ENCODE data around the gene EZR. TPM values are rescaled to one million over a fixed set of nuclear protein-coding genes. Genes with fewer than 3 reads are reported as not detected.

Gene EZR
- total and polyA plus RNA-seq, 2 of the 8 experiments (the other 6 are each of a cell fraction or from before 2014, with no cell fraction given) = 122 to 286 TPM

DNA sequence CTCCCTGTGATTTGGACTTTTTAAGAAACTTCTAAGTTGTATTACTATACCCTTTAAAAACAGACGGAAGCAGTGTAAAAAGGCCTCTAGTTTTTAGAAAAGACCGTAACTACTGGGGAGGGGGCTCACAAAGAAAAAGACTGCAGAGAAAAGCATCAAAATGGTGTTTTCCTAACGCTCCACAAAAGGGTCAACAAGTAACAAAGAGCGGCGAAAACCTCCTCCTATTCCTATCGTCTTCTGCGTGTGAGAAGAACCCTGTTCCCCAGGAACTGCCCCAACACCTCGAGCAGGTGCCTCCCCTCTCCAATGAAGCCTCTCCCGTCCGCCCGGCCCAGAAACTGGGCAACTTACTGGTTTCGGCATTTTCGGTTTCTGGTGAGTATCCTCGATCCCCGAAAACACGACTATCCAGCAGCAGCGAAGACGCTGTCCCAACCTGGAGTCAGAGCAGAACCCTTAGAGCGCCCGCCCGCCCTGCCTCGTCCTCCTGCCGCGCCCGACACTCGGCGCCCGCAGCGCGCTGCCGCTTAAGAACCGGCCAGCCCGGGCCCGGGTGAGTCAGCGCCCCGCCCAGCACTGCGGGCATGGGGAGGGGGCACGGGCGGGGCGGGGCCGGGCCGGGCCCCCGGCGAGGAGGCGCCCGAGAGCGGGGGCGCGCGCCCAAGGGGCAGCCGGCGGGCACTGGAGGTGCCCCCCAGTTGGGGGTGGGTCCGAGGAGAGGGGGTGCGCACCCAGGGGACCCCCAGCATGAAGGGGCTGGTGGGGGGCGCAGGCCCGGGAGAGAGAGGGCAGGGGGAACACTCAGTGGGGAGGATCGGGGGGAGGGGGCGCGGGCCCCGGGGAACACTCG, 1.2 kb downstream of the EZR start (continued):
- TF ChIP-seq KDM5A (IDR thresholded peaks at IDR 0.05; ENCODE audit: low read length) = no peak
- peak in 1 of 2 experiments; percentile 26; a peak in 1 of 4 replicates for TF ChIP-seq RAD21 (IDR thresholded peaks at IDR 0.05 in 1 of 2, conservative IDR thresholded peaks at IDR 0.05 in 1 of 2; ENCODE audit: low read depth in 2 of 2, low read length in 2 of 2)
- no peak for TF ChIP-seq RBBP5 (IDR thresholded peaks at IDR 0.05; ENCODE audit: borderline replicate concordance, low read depth, low read length)
- TF ChIP-seq BCL11A (IDR thresholded peaks at IDR 0.05; ENCODE audit: low read depth in 2 of 2, low read length in 2 of 2) = no peak
- peak; percentile 63 for TF ChIP-seq NANOG (IDR thresholded peaks at IDR 0.05; ENCODE audit: insufficient read depth, low read depth, low read length, poor library complexity, severe bottlenecking)
- TF ChIP-seq TAF1 (IDR thresholded peaks at IDR 0.05; ENCODE audit: low read depth, low read length) = peak; percentile 83
- no peak for TF ChIP-seq BACH1 (IDR thresholded peaks at IDR 0.05; ENCODE audit: low read length)
- 0 out of 2 replicates have a peak, but pooled peaks have one; percentile 30 for TF ChIP-seq GTF2F1 (IDR thresholded peaks at IDR 0.05; ENCODE audit: borderline replicate concordance, low read depth, low read length)
- TF ChIP-seq, protein P1, sequence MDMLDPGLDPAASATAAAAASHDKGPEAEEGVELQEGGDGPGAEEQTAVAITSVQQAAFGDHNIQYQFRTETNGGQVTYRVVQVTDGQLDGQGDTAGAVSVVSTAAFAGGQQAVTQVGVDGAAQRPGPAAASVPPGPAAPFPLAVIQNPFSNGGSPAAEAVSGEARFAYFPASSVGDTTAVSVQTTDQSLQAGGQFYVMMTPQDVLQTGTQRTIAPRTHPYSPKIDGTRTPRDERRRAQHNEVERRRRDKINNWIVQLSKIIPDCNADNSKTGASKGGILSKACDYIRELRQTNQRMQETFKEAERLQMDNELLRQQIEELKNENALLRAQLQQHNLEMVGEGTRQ (IDR thresholded peaks at IDR 0.05; ENCODE audit: low read length) = no peak
- peak; percentile 89 for TF ChIP-seq TBP (IDR thresholded peaks at IDR 0.05; ENCODE audit: low read depth, low read length)
- TF ChIP-seq JUN (IDR thresholded peaks at IDR 0.05; ENCODE audit: low read depth, low read length) = no peak
- no peak for TF ChIP-seq HDAC6 (IDR thresholded peaks at IDR 0.05; ENCODE audit: low read depth, low read length)
- no peak for TF ChIP-seq MAFK (IDR thresholded peaks at IDR 0.05; ENCODE audit: low read depth, low read length)
- no peak for TF ChIP-seq POU5F1 (IDR thresholded peaks at IDR 0.05; ENCODE audit: low read depth, low read length)
- TF ChIP-seq, protein P2, sequence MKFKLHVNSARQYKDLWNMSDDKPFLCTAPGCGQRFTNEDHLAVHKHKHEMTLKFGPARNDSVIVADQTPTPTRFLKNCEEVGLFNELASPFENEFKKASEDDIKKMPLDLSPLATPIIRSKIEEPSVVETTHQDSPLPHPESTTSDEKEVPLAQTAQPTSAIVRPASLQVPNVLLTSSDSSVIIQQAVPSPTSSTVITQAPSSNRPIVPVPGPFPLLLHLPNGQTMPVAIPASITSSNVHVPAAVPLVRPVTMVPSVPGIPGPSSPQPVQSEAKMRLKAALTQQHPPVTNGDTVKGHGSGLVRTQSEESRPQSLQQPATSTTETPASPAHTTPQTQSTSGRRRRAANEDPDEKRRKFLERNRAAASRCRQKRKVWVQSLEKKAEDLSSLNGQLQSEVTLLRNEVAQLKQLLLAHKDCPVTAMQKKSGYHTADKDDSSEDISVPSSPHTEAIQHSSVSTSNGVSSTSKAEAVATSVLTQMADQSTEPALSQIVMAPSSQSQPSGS (IDR thresholded peaks at IDR 0.05; ENCODE audit: low read length) = no peak
- TF ChIP-seq TAF7 (optimal IDR thresholded peaks at IDR 0.05; ENCODE audit: borderline replicate concordance, low read depth, low read length) = peak; percentile 81
